Jurkat, Clone E6-1 (cell line): ENCODE data around the gene ELK3.

Experiments used
- DNase-seq: peaks from one replicate; pipeline ENCODE4 v3.0.0-alpha.2; 2011; ENCODE audit warnings: low read depth, low spot score
- H3K4me3 ChIP-seq: 2 replicates; pipeline ENCODE4 v1.5.1; 2011; ENCODE audit warnings: mild to moderate bottlenecking, low read length, control low read depth, moderate library complexity

Gene ELK3

DNA sequence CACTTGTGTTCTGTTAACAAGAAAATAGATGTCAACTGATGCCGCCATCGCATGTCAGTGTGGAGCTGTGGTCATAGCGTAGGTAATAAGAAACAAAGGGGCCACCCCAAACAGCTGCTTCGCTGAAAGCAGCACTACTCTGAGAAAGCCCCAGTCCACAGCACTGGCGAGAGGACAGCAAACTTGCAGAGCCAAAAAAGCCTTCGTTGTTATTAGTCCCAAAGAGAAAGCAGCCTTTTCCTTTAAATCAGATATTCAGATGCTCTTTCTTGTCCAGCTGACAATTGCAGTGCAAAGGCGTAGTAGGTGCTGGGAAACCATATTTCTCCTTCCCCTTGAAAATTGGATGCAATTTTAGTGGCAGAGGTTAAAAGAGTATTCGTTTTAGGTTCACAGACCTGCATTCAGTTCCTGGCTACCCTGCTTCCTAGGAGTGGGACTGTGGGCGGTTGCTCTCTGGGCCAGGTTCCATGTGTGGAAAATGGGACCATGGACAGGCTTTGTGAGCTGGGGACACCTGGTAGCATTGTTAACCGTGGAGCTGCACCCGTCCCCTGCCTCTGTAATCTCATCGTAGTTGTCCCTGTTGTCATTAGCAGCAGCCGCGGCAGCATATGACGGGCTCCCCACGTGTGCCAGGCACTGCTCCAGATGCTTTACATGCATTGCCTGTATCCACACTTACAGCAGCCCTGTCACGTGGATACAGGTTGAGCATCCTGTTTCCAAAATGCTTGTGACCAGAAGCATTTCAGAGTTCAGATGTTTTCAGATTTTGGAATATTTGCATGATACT lies 54.2 kb downstream of the ELK3 start:
- no peak for DNase-seq
- no peak overlapping the region for H3K4me3 ChIP-seq

DNA sequence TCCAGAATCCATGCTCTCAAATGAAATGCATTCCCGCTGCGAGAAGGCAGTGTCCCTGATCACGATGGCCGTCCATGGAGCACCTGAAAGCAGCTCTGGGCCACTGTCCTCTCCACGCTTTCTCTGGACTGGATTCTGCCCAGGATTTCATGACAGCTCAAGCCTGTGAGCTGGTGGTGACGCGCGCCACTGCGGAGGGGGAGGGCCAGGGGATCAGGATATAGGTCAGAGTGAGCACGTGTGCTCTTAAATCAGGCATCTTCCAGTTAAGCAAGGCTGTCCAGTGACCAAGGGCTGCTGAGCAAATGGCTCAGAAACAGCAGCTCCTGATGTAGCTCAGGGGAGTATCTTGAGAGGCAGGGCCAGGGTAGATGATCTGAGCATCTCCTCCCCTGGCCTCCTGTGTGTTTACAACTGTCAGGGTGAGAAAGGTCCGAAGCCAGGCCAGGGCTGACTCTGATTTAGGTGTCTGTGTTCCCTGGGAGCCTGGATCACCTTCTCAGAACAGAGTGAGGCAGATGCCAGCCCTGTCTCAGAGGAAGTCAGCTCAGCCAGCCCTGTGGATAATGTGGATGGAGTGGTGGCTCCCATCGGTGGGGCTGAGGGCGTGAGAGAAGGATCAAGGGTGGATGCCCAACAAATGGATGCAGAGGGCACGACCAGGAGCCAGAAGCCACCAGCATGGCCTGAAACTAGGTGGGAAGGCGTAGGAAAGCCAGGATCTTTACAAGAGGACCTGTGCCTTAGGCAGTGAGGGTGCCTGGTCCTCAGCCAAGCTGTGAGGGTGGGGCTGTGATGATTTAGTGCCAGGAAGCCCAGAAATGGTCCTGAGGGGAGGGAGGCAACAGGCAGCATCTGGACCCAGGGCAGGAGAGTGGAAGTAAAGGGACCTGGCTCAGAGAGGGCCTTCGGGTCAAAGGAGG lies 55.3 kb downstream of the ELK3 start:
- DNase-seq, result no peak
- H3K4me3 ChIP-seq, result no peak overlapping the region

DNA sequence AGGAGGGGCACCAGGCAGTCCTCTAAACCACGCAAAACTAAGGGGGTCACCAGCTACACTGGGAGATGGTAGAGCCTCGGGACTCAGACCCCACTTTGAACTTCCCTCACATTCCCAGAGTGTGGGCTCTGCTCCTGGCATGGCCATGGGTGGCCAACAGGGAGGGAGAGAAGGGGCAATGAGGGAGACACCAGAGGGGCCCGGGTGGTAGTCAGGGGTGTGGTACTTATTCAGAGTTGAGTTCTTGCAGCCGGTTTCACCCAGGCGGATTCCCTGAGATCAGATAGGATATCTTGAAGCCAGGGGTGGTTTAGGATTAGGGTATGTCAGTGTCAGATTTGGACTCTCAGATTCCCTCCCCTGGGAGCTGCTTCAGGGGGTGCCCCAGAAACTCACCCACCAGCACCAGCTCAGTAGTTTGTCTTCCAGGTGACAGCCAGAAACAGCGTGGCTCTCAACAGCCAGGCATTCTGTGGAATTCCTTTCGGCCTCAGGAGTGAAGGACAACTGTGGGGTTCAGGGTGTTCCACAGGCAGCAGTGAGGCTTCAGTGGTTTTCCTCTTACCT lies 56.0 kb downstream of the ELK3 start:
- no peak overlapping the region for H3K4me3 ChIP-seq
- no peak for DNase-seq

DNA sequence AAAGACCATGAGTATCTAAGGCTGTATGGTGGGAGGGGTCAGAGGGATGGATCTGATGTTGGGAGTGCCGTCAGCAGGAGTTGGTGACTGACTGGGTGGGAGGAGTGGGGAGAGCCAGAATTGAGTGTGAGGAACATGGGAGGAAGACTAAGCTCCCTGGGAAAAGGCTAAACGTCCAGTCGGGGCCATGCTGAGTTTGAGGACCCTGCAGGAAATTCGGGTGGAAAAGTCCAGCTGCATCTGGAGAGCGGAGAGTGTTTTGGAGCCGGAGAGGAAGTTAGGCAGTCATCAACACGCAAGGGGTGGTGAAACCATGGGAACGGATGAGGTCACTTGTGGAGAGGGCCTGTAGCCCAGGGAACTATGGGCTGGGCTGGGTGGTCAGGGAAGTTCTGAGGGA lies 60.9 kb downstream of the ELK3 start:
- no peak overlapping the region for H3K4me3 ChIP-seq
- DNase-seq, result no peak

DNA sequence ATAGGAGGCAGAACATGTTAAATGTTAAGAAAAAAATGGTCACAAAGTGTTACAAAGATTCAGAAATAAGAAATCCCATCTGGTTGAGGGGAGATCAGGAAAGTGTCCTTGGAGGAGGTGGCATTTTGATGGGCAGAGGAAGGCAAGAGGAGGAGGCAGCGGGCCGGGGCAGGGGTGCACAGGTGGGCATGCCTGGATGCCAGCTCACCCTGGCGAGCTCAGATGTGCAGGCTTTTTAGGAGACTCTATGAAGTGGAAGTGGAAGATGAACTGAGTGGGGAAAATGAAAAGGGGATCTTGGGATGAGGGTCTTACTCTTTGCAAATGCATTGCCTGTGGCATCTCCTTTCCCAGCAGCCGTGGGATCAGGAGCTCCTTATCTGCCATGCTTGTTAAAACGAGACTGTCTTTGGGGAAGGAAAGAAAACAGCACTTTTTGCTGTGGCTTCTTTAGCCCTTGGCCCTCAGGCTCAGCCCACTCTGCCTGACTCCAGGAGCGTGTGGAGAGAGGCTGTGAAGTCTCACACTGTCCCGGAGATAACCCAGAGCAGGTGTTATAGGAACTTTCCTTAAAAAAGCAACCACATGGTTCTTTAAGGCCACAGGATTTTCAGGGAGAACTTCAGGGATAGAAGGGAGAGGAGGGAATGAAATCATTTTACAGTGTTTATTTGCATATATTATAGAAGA lies 62.6 kb downstream of the ELK3 start:
- no peak for DNase-seq
- H3K4me3 ChIP-seq, result no peak overlapping the region

DNA sequence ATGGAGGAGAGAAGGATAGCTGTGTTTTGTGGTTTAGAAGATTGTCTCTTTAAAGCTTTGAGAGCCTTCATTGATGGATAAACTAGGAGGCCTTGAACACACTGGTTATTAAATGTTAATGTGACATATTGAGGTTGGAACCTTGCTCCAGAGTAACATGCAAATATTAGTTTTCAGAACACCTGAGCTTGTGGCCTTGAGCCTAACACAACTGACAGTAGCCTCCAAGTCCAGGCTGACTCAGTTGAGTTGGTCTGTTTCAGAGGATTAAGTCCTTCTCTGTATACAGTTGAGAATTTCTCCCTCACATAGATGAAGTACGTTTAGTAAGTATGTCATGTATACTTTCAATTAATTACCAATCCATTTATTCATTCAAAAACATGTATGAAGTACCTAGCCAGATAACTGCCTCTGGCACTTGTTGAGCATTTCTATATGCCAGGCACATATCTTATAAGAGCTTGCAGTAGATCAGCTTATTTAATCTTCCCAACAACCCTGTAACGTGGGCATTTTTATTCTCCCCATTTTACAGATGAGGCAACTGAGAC lies 63.5 kb downstream of the ELK3 start:
- DNase-seq, result no peak
- H3K4me3 ChIP-seq, result no peak overlapping the region

DNA sequence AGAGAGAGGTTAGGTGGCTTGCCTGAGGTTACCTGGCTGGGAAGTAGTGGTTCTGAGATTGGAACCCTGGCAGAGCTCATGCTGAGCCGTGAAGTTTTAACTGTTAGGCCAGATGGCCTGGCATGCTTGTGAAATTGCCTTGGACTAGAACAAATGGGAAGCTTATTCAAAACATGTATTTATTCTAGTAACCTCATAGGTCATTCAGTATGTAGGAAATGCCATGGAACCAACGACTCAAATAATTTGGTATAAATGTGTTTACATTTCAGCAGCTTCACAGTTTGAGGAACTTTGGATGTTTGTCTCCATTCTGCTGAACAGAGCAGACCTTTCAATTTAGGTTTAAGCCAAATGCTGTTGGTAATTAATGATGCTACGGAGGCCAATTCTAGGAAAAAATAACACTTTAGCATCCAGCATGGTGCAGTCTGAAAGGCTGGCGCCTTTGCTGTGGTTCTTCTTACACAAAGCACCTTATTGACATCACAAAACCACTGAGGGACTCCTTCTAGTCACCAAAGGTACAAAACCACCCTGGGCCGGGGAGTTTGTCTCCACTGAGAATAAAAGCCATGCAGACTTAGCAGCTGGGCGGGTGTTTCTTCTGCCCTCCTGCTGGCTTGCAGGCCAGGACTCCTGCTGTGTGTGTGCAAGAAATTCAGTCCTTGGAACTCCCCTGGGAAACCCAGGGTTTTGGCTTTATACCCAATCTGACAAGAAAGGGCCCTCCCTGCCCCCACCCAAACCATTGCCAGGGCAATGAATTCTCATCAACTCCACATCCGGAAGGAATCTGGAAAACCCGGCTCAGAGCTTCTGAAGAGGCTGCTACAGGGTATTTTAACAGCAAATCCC lies 64.2 kb downstream of the ELK3 start:
- H3K4me3 ChIP-seq, result no peak overlapping the region

DNA sequence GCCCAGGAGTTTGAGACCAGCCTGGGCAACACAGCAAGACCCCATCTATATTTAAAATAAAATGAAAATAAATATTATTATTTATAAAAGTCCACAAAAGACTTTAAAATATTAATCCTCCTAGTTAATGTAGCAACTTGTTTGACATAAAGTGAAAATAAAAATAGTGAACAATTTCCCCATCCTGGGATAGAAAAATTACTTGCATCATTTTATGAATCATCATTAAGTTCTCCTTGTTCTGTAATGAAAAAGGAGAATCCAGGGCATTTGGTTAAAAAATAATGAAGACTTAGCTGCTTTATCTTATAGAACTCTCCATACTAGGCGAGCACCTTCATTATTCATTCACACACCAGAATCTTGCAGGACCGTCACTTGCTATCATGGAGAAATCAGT lies 66.1 kb downstream of the ELK3 start:
- no peak for DNase-seq
- H3K4me3 ChIP-seq, result no peak overlapping the region

More for the DNA sequence above, 64.2 kb downstream of the ELK3 start:
- no peak for DNase-seq

DNA sequence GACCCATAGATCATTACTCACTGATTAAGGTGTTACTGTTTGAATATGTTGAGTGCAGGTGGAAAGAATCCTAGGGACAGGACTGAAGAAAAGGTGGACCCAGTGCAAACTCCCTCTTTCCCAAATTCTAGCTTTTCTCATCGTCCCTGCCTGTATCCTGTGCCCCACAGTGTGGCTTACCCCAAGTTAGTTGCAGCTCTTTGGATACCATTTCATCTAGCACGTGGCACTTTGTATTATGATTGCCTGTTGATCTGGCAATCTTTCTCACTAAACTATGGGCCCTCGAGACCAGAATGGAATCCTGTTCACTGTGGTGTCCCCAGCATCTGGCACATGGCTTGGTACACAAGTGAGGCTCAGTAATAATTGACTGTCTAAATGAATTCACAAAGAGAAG lies 66.5 kb downstream of the ELK3 start:
- no peak overlapping the region for H3K4me3 ChIP-seq
- no peak for DNase-seq

DNA sequence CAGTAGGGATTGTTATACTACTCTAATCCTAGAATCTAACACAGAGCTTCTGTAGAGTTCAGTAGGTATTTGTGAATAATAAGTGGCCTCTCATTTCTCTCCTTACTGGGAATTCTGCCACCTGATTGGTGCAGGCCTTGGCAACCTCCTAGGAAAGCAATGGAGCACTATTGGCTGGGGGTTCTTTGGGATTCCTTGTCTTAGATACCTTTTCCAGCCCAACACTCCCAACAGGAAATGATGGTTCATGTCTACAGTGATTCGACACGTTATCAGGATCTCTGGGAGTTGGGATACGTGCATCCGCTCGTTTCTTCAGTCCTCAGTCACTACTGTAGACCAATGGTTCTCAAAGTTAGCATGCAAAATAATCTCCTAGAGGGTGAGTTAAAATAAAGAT lies 67.4 kb downstream of the ELK3 start:
- no peak for DNase-seq
- H3K4me3 ChIP-seq, result no peak overlapping the region

DNA sequence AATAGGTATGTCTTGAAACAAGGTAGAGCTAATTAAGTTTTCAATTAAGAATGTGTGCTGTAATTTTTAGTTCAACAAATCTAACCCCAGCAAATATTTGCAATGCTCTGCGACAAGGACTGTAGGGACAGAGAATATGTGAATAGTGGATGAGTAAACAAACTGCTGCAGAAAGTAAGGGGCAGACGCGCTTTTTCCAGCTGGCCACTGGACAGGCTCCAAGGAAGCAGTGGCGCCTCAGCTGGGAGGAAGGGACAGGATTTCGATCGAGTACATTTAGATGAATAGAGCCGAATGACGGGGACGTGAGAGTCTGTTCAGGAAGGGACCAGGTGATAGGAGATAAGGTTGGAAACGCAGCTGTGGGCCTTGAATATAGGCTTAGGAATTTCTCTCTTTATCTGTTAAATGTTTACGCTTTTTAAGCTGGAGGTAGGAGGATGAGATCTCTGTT lies 69.3 kb downstream of the ELK3 start:
- no peak for DNase-seq

DNA sequence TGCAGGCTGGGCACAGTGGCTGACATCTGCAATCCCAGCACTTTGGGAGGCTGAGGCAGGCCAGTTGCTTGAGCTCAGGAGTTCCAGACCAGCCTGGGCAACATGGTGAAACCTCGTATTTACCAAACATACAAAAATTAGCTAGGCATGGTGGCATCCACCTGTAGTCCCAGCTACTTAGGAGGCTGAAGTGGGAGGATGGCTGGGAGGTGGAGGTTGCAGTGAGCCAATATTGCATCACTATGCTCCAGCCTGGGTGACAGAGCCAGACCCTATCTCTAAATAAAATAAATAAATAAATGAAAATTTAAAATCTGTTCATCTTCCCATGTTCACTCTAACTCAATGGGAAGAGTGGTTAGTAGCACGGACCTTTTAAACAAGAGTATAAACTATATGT lies 71.2 kb downstream of the ELK3 start:
- H3K4me3 ChIP-seq, result no peak overlapping the region

More for the DNA sequence above, 69.3 kb downstream of the ELK3 start:
- H3K4me3 ChIP-seq, result no peak overlapping the region

DNA sequence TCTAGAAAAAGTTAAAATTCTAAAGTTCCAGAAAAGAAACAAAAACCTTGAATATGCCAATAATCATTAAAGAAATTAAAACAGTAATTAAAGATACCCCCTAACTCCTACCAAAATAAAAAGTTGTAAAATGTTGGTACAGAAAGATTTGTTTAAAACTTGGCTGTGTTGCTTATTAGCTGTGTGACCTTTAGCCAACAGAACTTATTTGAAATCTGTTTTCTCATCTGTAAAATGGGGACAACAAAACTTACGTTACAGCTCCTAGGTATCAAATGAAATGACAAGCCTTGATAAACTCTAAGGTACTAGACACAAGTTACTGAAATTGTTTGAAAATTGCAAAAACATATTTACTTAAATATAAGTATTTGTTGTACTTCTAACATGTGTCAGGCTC lies 71.7 kb downstream of the ELK3 start:
- no peak overlapping the region for H3K4me3 ChIP-seq
- no peak for DNase-seq

More for the DNA sequence above, 71.2 kb downstream of the ELK3 start:
- no peak for DNase-seq

DNA sequence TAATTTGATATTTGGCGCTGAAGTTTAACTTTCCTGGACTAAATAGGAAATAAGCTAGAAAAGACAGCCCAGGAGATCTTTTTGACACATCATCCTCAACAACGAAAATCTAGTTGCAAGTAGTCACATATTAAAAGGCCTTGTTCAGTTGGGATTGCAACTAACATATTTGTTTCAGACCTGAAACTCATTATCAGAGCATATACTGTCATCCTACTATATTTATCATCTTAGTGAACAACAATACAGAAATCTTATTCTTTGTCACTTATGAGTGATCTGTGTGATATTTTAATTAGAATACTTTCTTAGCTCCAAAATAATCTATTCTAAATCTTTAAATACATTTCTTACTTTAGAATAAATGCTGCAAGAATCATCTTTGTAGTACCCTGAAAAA lies 72.1 kb downstream of the ELK3 start:
- no peak overlapping the region for H3K4me3 ChIP-seq
- no peak for DNase-seq

DNA sequence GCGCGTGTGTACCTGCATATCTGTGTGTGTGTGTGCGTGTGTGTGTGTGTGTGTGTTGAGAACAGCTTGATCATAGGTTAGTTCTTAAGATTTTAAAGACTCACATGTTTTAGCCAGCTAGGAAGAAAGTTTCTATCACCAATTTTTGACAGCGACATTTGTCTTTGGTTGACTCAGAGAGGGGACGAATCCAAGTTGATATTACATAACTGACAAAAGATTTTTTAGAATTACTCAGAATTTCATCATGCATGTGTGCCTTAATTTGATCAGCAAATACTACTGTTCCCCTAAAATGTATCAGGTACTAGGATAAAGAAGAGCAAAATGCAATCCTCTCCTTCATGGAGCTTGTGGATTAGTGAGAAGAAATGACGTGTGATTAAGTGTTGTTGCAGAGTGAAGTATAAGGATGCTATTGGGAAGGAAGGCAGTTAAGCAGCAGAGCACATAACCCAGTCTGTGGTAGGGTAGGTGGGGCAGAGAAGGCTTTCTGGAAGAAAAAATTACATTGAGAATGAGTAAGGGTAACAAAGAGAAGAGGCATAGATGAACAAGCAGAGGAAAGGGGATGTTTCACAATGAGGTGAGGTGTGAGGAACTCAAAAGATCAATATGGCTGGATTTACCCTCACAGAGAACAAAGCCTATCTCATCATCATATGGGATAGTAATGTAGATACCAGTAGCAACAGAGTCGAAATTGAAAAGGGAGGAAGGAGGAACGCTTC lies 77.5 kb downstream of the ELK3 start:
- no peak for DNase-seq
- no peak overlapping the region for H3K4me3 ChIP-seq

DNA sequence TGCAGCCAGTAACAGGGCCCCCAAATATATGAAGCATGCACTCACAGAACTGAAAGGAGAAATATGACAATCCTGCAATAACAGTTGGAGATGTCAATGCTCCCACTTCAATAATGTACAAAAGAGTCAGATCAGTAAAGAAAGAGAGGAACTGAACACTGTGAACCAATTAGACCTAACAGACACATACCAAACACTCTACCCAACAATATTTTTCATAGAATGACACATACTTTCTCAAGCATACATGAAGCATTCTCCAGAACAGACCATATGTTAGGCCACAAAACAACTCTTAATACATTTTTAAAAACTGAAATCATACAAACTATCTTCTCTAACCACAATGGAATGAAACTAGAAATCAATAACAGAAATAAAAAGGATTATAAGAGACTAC lies 80.2 kb downstream of the ELK3 start:
- DNase-seq, result no peak
- H3K4me3 ChIP-seq, result no peak overlapping the region

DNA sequence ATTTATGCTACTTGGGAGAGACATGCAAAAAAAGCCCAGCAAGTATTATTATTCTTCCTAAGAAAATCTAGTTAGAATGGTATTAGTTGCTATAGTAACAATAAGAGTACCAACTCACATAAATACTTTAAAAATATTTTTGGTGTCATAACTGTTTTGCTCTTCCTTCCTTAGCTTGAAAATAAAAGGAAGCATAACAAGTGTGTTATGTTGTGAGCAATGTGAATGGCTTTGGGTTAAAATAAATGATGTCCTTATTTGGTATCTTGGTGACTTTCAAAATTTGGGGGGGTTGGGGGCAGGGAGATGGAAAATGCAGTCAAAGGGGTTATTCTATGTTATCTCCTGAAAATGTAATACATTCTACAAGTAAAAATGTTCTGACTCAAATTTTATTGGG lies 91.0 kb downstream of the ELK3 start:
- H3K4me3 ChIP-seq, result no peak overlapping the region
- no peak for DNase-seq

DNA sequence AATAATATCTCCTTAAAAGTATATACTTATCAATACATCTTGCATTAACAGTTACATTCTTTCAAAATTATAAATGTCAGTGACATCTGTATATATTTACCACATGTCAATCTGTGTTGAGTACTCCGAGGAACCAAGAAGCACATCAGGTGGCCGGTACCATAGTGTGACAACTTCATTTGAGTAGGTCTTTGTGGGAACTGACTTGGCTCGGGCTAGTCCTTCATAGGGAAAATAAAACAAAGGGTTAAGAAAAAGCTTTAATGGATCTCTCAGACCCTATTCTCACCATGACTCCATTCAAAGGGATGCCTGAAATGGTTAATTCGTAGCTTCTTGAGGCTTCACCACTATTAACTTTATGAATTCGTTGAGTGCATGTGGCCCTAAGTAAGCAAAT lies 94.9 kb downstream of the ELK3 start:
- DNase-seq, result no peak
- no peak overlapping the region for H3K4me3 ChIP-seq
